SJSA1 (cell line): ENCODE data around the gene SETD7. TPM values are rescaled to one million over a fixed set of nuclear protein-coding genes. Genes with fewer than 3 reads are reported as not detected.
A peak's percentile ranks its signal among the peaks of the same experiment; 100 is the strongest.

Experiments used
- DNase-seq, 2 experiments: peaks; one replicate each; pipeline ENCODE4 v3.0.0-alpha.2; 2015 to 2020; ENCODE audit warnings: low spot score in 2 of 2, low read depth in 1 of 2
- H3K27ac ChIP-seq: fragments of 250-450 bp; sonication (Bioruptor Pico); 2 replicates; pipeline ENCODE4 v1.5.1; 2020; ENCODE audit warnings: mild to moderate bottlenecking, moderate library complexity
- H3K27me3 ChIP-seq: fragments of 250-450 bp; sonication (Bioruptor Pico); replicated peaks from 2 replicates; pipeline ENCODE4 v1.5.1; 2020; ENCODE audit warnings: mild to moderate bottlenecking, moderate library complexity
- H3K36me3 ChIP-seq: fragments of 250-450 bp; sonication (Bioruptor Pico); 2 replicates; pipeline ENCODE4 v1.5.1; 2020; ENCODE audit warnings: mild to moderate bottlenecking
- H3K4me1 ChIP-seq: fragments of 250-450 bp; sonication (Bioruptor Pico); replicated peaks from 2 replicates; pipeline ENCODE4 v1.6.1; 2021; ENCODE audit warnings: mild to moderate bottlenecking
- H3K4me3 ChIP-seq: fragments of 250-450 bp; sonication (Bioruptor Pico); 2 replicates; pipeline ENCODE4 v1.5.1; 2020; ENCODE audit warnings: mild to moderate bottlenecking
- H3K9me3 ChIP-seq: fragments of 250-450 bp; sonication (Bioruptor Pico); replicated peaks from 2 replicates; pipeline ENCODE4 v1.5.1; 2020; ENCODE audit warnings: mild to moderate bottlenecking
- total RNA-seq: library from RNA; depleted of rRNA; stranded (reverse); fragments of >200 nt; shearing (Covaris generic); gene quantifications from 2 replicates; pipeline ENCODE4 v1.2.3, GENCODE V29; 2014; rRNA removed

SETD7 gene
- total RNA-seq, result 13.5 and 22.9 TPM in 2 replicates

DNA sequence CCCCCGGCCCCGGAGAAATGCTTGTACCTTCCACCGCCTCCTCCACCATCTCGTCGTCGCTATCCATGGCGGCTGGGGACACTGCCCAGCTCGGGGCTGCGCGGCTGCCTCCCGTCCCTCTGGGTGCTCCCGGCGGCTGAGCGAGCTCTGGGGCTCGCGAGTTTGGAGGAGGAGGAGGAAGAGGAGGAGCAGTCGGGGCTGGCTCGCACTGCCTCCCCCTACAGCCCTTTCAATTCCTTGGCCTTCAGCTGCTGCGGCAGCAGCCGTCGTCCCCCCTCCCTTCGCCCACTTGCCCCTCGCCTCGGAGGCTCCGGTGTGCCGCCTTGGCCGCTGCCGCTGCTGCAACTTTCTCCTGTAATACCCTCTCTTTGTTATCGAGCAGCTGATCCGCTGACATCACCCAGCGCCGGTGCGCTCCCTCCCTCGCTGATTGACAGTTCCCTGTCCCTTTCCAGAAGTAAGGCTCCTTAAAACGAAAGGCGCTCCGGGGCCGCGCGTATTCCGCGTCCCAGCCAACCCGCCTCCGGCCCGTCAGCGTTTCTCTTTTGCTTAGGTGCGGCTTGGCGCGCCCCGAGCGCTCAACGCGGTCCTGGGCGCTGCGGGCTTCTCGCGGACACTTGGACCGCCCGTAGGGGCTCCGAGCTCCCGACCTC is at the start of gene SETD7:
Gene SETD7, minus strand, starts transcription at position 149 of the 653 bp plus-strand sequence. Its CDS starts 82 bp downstream, at position 67.
- peaks cover 19% of the 10 kb centered on the region for H3K4me1 ChIP-seq
- peak; percentile 72 to 84 for DNase-seq
- peak within 1 kb of the TSS; percentile 94 for H3K4me3 ChIP-seq

DNA sequence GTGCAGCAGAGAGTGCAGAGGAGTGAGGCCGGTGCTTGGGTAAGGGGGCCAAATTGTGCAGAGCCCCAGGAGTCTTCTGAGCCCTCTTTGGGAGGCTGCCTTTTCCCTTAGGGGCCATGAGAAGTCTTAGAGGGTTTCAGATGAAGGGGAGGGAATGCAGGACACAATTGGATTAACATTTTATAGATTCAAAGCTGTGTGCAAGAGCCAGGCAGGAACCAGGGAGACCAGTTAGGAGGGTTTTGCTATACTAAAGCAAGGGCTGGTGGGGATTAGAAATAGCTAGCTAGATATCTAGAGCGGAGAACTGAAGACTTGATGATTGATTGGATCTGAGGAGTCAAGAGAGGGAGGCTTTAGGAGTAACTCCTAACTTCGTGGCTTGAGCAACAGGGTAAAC is 49.5 kb upstream of the SETD7 start:
- no peak overlapping the region for H3K4me3 ChIP-seq
- H3K9me3 ChIP-seq, result no peaks in the 10 kb centered on the region
- DNase-seq, result no peak
- no peak overlapping the region for H3K27ac ChIP-seq
- no peaks in the 10 kb centered on the region for H3K36me3 ChIP-seq
- H3K27me3 ChIP-seq, result no peaks in the 10 kb centered on the region
- H3K4me1 ChIP-seq, result peaks cover 40% of the 10 kb centered on the region

More for the DNA sequence above, at the start of gene SETD7:
- H3K36me3 ChIP-seq, result peaks cover 7% of the 10 kb centered on the region
- H3K9me3 ChIP-seq, result no peaks in the 10 kb centered on the region; the same call in 1 of the 2 replicates
- H3K27me3 ChIP-seq, result peaks cover 26% of the 10 kb centered on the region
- peak within 1 kb of the TSS; percentile 83 for H3K27ac ChIP-seq

DNA sequence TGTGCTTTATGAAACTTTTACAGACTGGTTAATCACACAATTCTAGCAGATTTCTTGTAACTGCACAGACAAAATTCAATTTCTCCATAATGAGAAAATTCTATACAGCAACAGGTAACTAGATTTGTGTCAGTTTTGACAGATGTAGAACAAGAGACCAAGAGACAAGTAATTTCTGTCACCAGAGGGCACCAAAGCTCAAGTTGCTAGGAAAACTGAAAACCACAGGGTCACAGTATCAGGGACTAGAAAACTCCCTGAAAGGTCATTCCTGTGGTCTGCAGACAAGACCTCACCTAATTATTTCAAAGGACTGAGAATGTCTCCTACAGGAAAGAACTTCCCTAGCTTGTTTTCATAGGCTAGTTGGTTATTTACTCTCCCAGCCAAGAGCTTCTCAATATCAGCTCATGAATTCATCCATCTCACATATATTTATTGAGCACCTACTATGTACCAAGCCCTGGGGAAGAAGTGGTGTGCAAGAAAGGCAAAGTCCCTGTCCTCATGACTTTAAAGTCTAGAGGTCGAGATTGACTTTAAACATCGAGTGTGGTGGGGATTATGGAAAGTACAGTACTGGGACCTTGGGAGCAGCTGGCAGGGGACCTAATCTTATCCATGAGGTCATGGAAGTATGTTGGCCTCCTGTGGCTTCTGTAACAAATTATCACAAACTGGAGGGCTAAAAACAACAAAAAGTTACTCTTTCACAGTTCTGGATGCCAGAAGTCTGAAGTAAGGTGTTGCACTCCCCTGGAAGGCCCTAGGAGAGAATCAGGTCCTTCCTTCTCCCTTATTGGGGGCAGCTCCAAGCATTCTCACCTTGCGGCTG is 47.8 kb upstream of the SETD7 start:
- Histone ChIP-seq H3K9me3 (0 out of 2 replicates have a peak, but pooled peaks cover 3% of the 10 kb centered on the region), H3K4me3 (no peak overlapping the region), H3K27me3 (no peaks in the 10 kb centered on the region), H3K27ac (no peak overlapping the region), H3K4me1 (peaks cover 46% of the 10 kb centered on the region), H3K36me3 (no peaks in the 10 kb centered on the region)
- peak; percentile 55 to 67 for DNase-seq

DNA sequence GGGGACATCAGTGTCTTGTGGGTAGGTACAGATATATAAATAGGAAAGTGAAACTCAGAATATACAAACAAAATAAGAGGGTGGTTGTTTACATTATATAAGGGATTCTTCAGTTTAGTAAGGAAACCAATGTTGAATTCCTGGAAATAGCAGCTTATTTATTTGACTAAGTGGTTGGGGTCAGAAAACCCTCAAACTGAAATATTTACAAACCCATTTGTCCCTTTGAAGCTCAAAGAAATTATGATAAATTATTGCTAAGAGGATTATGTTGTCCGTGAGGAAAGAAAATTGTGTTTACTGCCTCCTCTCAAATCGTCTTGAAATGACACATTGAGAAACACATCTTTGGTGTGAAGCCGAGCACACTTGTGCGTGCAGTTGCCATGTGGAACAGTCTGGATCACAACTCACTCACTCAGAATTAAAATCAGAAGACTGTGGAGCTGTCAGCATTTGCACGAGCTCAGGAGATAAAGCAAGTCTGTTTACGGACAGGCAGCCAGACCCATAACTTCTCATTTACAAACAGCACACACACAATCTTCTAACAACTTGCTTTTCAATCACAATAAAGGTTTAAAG is 46.8 kb upstream of the SETD7 start:
- Histone ChIP-seq H3K36me3 (no peaks in the 10 kb centered on the region), H3K4me3 (no peak overlapping the region), H3K9me3 (0 out of 2 replicates have a peak, but pooled peaks cover 3% of the 10 kb centered on the region), H3K4me1 (peaks cover 43% of the 10 kb centered on the region), H3K27ac (no peak overlapping the region), H3K27me3 (no peaks in the 10 kb centered on the region)
- peak in 1 of 2 experiments; percentile 38 for DNase-seq

- no peaks in the 10 kb centered on the region for H3K36me3 ChIP-seq
- DNase-seq, result no peak
- no peak overlapping the region; the same call in 1 of the 2 replicates for H3K27ac ChIP-seq
- H3K4me3 ChIP-seq, result no peak overlapping the region
- H3K4me1 ChIP-seq, result peaks cover 46% of the 10 kb centered on the region
- H3K9me3 ChIP-seq, result 0 out of 2 replicates have a peak, but pooled peaks cover 3% of the 10 kb centered on the region
- no peaks in the 10 kb centered on the region for H3K27me3 ChIP-seq
Measured at GRCh38 chr4:139600662-139601061, 44.6 kb upstream of the SETD7 start.

- peaks cover 47% of the 10 kb centered on the region for H3K4me1 ChIP-seq
- no peaks in the 10 kb centered on the region for H3K27me3 ChIP-seq
- H3K27ac ChIP-seq, result peak overlapping the region; percentile 4; the same call in 1 of the 2 replicates
- H3K4me3 ChIP-seq, result no peak overlapping the region
- H3K9me3 ChIP-seq, result 0 out of 2 replicates have a peak, but pooled peaks cover 3% of the 10 kb centered on the region
- no peaks in the 10 kb centered on the region for H3K36me3 ChIP-seq
- DNase-seq, result peak in 1 of 2 experiments; percentile 67
Measured at GRCh38 chr4:139599594-139600374, 43.8 kb upstream of the SETD7 start.

DNA sequence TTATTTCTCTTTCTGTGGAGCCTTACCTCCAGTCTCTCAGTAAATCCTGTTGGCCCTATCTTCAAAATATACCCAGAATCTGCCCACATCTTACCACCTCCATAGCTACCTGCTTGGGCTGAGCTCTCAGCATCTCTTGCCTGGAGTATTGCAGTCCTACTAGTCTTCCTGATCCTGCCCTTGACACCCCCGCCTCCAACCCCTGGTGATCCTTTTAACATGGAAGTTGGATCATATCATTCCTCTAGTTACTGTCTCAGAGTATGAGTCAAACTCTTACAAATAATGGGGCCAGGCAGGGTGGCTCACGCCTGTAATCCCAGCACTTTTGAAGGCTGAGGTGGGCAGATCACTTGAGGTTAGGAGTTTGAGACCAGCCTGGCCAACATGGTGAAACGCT is 43.1 kb upstream of the SETD7 start:
- Histone ChIP-seq H3K9me3 (0 out of 2 replicates have a peak, but pooled peaks cover 3% of the 10 kb centered on the region), H3K4me3 (no peak overlapping the region), H3K27me3 (no peaks in the 10 kb centered on the region), H3K27ac (no peak overlapping the region), H3K4me1 (peaks cover 47% of the 10 kb centered on the region), H3K36me3 (no peaks in the 10 kb centered on the region)
- DNase-seq, result no peak

DNA sequence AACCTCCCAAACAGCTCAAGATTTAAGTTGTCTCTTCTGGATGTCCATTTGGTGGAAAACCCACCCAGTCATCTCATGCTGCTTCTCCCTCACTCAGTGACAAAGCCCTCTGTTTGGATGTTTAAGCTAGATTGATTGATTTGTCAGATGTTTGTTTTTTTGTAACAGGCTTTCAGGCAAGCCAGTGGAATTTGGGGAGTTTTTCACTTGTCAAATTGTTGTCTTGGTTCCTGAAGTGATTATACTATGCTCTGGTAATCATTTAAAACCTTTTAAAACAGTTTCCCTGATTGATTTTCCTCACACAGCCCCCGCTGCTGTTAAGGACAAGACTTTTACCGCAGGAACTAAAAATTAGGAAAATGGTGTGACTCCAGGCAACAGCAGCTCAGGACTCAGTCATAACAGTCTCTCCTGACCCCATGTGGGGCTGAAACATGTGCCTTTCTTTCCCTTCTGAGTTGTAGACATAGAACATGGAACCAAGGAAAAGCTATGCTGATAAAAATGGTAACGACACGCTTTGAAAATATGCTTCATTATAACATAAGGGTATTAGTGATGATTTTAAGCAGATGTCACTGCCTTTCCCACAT is 40.8 kb upstream of the SETD7 start:
- Histone ChIP-seq H3K4me1 (peaks cover 32% of the 10 kb centered on the region), H3K9me3 (0 out of 2 replicates have a peak, but pooled peaks cover 3% of the 10 kb centered on the region), H3K27me3 (no peaks in the 10 kb centered on the region), H3K27ac (no peak overlapping the region), H3K4me3 (no peak overlapping the region), H3K36me3 (no peaks in the 10 kb centered on the region)
- no peak for DNase-seq

- Histone ChIP-seq H3K4me3 (no peak overlapping the region), H3K4me1 (peaks cover 32% of the 10 kb centered on the region), H3K27me3 (no peaks in the 10 kb centered on the region), H3K36me3 (no peaks in the 10 kb centered on the region), H3K9me3 (0 out of 2 replicates have a peak, but pooled peaks cover 3% of the 10 kb centered on the region), H3K27ac (no peak overlapping the region)
- DNase-seq, result peak in 1 of 2 experiments; percentile 36
Measured at GRCh38 chr4:139596034-139596683, 40.1 kb upstream of the SETD7 start.

- H3K4me3 ChIP-seq, result no peak overlapping the region
- H3K4me1 ChIP-seq, result peaks cover 22% of the 10 kb centered on the region
- H3K27me3 ChIP-seq, result no peaks in the 10 kb centered on the region
- no peaks in the 10 kb centered on the region for H3K36me3 ChIP-seq
- DNase-seq, result no peak
- H3K27ac ChIP-seq, result no peak overlapping the region
- 0 out of 2 replicates have a peak, but pooled peaks cover 3% of the 10 kb centered on the region for H3K9me3 ChIP-seq
Measured at GRCh38 chr4:139594591-139595185, 38.7 kb upstream of the SETD7 start.

DNA sequence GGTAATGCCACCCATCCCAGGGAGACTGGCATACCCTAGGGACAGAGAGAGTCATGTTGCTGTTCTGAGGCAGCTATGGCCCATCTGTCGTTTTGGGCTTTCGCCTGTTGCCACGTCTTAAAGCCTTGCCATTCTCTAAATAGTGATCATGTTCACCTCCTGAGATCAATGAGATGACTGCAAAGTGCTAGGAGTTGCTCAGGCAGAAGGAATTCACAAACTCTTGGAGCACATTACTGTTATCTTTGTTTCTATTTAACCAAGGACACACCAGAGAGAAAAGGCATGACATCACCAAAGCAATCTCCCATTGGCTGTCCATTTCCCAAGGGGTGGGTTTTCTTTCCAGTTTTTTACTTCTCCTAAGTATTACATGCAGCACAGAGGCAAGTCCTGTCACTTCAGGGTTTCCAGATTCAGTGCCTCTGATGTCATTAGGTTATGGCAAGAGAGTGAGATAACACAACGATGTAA is 37.1 kb upstream of the SETD7 start:
- Histone ChIP-seq H3K27ac (no peak overlapping the region), H3K27me3 (no peaks in the 10 kb centered on the region), H3K4me1 (peaks cover 18% of the 10 kb centered on the region), H3K36me3 (no peaks in the 10 kb centered on the region), H3K4me3 (no peak overlapping the region), H3K9me3 (no peaks in the 10 kb centered on the region)
- DNase-seq, result peak in 1 of 2 experiments; percentile 60
